Dermis blood vessel endothelial cell (primary cell): ENCODE results near the gene SLC6A18. TPM values are rescaled to one million over a fixed set of nuclear protein-coding genes. Genes with fewer than 3 reads are reported as not detected.

ENCODE experiments used
- DNase-seq: peaks from one replicate; pipeline ENCODE4 v3.0.0; 2010
- total RNA-seq: library from RNA; depleted of rRNA; stranded (reverse); fragments of >200 nt; gene quantifications from 2 replicates; pipeline ENCODE4 v1.2.3, GENCODE V29; 2014

Gene SLC6A18
- total RNA-seq, 1 donor from 2014 or later = not detected

DNA sequence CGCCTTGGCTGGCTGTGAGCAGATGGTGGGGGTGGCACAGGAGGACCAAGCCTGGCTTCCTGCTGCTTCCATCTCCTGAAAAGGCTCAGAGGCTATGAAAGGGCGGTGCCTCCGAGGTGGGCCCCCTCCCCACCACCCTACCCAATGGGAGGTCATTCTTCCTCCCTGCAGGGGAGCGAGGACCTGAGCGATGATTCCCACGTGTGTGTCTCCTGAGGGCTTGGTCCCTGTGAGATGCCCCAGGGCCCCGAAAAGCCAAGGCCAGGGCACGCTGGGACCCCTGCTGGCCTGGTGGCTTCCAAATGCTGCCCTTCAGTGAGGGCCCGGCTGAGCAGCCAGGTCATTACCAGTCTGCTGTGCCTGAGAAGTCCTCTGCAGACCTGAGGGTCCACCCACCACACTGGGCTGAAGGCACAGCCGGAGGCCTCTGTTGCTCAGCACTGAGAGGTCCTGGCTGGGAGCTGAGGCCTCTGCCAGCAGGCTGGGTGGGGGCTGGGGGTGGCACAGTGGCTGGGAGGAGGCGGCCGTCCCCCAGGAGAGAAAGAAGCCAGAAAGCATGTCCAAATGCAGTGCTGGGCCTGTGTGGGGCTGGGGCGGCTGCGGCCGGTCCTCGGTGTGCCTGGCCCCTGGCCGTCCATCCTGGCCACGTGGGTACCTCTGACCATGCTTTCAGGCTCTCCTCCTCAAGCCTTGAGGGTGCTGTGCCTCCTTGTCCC, 37.8 kb upstream of the SLC6A18 start:
- DNase-seq = no peak

DNA sequence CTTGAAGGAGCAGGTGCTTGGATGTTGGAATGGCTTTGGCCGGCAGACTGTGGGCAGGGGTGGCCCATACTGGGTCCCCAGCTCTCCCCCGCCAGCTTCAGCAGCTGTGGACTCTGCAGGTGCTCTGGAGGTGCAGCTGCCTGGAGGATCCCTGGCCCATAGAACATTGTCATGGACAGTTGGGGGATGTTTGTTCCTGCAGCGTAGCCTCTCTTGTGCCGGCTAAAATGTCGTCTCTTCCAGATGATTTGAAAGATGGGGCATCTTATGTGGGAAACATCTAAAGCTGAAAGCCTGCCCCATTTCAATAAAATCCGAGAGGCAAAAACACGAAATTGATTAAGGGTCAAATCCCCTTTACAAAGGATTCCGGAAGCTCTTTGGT, 37.2 kb upstream of the SLC6A18 start:
- no peak for DNase-seq

DNA sequence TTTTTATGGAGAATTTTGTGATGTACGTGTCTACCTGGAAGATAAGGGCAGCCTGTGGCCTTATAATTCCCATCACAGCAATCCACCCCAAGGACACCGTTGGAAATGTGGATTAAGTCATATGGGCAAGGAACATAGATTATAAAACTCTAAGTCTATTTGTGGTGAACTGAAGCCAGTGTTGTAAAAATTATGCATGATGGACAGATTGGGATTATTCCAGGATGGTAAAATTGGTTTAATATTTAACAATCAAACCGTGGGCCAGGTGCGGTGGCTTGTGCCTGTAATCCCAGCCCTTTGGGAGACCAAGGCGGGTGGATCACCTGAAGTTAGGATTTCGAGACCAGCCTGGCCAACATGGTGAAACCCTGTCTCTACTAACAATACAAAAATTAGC, 36.7 kb upstream of the SLC6A18 start:
- no peak for DNase-seq

DNA sequence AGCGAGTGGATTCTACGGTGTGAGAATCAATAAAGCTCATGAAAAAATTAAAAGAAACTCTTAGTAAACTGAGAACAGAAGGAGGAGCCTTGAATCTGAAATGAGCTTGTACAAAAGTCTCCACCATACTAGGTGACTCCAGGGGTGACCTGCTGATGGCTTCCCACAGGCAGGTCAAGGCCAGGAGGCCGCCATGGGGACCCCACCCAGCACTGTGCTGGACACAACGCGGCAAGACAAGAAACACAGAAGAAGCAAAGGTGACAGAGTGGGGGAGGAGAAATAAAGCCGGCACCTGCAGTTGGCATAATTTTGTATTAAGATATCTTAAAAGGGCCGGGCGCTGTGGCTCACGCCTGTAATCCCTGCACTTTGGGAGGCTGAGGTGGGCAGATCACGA, 35.9 kb upstream of the SLC6A18 start:
- no peak for DNase-seq

GRCh38 chr5:1190278-1190677, 34.9 kb upstream of the SLC6A18 start:
- DNase-seq = no peak

- no peak for DNase-seq
Observed at GRCh38 chr5:1190837-1191239, 34.3 kb upstream of the SLC6A18 start.

- DNase-seq = no peak
Observed at GRCh38 chr5:1192971-1193590, 32.1 kb upstream of the SLC6A18 start.

GRCh38 chr5:1193591-1193985, 31.6 kb upstream of the SLC6A18 start:
- no peak for DNase-seq

DNA sequence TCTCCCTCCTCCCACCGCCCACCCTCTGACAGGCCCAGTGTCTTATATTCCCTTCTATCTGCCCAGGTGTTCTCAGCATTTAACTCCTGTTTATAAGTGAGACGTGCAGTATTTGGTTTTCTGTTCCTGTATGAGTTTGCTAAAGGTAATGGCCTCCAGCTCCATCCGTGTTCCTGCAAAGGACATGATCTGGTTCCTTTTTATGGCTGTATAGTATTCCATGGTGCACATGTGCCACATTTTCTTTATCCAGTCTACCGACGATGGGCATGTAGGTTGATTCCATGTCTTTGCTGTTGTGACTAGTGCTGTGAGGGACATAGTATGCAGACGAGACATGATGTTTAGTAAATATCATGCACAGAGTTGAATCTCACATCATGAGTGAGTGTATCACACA, 30.8 kb upstream of the SLC6A18 start:
- no peak for DNase-seq

DNA sequence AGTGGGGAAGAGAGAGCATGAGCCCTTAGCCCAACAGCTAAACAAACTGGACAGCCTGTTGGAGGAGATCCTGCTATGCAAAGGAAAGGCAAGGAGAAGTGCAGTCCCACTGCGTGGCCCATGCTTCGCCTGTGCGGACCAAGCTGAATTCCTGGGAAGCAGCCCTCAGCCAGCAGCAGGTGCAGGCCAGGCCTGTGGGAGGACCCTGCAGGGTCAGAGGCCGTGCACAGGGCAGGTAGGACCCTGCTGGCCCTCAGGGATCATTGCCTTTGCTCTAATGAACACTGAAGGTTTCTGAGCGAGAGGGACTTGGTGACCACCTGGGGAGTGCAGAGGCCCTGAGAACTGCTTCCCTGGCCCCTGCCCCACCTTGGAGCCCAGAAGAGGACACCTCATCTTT, 29.7 kb upstream of the SLC6A18 start:
- no peak for DNase-seq

DNA sequence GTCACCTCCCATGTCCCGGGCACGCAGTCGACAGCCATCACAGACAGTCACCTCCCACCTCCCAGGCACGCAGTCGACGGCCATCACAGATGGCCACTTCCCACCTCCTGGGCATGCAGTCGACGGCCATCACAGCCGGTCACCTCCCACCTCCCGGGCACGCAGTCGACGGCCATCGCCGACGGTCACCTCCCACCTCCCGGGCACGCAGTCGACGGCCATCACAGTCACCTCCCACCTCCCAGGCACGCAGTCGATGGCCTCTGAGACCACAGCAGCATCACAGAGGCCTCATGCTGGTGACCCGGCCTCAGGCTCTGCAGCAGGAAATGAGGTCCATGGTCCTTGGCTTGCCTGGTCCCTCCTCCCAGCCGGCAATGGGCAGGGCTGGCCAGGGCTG, 29.3 kb upstream of the SLC6A18 start:
- DNase-seq = no peak

DNA sequence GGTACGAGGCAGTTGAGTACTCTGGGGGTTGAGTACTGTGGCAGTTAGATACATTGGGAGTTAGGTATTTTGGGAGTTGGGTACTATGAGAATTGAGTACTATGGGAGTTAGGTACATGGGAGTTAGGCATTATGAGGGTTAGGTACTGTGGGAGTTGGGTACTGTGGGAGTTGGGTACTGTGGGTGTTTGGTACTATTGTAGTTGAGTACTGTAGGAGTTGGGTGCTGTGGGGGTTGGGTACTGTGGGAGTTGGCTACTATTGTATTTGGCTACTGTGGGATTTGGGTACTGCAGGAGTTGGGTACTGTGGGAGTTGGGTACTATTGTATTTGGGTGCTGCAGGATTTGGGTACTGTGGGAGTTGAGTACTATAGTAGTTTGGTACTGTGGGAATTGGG, 28.6 kb upstream of the SLC6A18 start:
- no peak for DNase-seq

DNA sequence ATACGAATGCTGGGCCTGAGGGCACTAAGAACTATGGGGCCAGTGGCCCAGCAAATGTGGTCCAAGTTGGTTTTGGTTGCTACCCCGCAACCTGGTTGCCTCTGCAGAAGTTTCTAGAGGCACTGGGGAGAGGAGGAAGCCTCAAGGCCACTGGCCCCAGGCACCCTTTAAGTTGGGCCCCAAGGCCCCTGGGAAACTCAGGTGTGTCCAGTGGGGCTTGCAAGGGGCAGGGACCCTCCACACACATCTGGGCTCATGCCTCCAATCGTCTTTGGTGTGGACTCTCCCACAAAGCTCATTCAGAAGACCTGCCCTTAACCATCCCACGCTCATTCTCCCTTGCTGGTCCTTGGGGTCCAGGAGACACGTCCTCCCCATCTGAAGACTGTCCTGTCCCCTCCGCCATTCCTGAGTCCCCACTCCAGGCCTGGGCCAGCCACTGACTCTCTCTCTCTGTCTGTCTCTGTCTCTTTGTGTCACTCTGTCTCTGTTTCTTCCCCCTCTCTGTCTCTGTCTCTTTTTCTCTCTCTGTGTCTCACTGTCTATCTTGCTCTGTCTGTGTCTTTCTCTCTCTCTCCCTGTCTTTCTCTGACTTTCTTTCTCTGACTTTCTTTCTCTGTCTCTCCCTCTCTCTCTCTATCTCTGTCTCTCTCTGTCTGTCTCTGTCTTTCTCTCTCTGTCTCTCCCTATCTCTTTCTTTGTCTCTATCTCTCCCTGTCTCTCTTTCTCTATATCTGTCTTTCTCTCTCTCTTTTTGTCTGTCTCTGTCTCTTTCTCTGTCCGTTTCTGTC, 27.1 kb upstream of the SLC6A18 start:
- no peak for DNase-seq

DNA sequence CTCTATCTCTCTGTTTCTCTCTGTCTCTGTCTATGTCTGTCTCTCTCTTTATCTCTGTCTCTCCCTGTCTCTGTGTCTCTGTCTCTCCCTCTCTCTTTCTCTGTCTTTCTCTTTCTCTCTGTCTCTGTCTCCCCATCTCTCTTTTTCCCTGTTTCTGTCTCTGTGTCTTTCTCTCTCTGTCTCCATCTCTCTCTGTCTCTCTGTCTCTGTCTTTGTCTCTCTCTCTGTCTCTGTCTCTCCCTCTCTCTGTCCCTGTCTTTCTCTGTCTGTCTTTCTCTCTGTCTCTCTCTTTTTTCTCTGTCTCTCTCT, 25.9 kb upstream of the SLC6A18 start:
- DNase-seq = no peak

DNA sequence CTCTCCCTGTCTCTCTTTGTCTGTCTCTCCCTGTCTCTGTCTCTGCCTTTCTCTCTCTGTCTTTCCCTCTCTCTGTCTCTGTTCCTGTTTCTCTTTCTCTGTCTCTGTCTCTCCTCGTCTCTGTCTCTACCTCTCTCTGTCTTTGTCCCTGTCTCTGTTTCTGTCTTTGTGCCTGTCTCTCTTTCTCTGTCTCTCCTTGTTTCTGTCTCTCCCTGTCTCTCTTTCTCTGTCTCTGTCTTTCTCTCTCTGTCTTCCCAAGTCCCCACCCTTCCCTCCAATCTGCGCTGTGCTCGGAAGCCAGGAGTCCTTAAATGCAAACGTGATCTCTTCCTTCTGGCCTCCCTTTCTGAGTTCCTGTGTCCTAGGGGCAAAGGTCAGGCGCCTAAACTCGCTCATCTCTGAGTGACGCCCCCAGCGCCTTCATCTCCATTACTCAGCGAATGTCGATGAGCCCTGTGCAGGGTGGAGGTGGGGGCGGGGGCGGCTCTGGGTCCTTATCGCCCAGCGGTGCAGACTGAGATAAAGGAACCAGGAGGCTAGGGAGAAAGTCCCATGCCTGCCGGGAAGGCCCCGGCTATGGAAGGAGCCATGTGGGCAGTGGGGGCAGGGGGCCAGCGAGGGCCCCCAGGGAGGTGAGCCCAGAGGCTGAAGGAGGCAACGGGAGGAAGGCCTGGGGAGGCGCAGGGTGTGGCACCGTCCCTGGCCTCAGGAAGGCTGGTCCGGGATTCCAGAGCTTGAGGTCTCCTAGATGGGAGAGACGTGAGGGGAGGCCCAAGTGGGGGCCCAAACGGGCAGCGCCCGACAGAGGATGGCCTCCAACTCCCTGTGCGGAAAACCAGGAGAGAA, 25.3 kb upstream of the SLC6A18 start:
- no peak for DNase-seq

DNA sequence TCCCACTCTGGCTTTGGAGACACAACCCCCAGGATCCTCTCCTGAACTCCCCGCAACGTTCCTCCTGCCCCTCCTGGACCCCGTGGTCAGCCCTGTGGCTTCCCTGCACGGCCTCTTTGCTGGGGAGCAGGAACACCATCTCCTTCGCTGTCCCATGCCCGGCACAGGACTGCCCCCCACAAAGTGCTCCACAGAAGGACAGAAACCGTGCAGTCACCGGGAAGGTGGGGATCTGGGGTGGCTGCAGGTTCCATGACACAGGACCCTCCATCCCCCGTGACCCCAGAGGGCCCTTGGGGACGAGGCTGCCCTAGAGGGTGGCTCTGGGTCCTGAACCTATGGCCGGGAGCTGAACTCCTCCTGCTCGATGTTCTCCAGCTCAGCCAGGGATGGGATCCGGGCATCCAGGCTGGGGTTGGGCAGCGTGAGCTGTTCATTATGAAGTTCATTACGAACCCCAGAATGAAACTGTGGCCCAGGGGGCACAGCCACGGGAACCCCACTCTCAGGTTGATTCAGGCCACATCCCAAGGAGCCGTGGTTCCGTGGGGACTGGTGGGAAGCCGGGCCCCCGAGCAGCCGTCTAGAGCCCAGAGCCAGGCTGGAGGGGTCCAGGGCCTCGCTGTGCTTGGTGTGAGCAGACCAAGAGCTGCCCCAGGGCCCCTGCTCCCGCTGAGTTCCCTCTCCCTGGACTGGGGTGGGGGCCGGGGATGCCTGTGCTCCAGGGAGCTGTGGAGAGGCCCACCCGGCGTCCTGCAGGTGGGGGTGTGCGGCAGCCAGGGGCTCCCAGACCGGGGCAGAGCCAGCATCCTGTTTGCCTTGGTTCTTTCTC, 24.5 kb upstream of the SLC6A18 start:
- no peak for DNase-seq

DNA sequence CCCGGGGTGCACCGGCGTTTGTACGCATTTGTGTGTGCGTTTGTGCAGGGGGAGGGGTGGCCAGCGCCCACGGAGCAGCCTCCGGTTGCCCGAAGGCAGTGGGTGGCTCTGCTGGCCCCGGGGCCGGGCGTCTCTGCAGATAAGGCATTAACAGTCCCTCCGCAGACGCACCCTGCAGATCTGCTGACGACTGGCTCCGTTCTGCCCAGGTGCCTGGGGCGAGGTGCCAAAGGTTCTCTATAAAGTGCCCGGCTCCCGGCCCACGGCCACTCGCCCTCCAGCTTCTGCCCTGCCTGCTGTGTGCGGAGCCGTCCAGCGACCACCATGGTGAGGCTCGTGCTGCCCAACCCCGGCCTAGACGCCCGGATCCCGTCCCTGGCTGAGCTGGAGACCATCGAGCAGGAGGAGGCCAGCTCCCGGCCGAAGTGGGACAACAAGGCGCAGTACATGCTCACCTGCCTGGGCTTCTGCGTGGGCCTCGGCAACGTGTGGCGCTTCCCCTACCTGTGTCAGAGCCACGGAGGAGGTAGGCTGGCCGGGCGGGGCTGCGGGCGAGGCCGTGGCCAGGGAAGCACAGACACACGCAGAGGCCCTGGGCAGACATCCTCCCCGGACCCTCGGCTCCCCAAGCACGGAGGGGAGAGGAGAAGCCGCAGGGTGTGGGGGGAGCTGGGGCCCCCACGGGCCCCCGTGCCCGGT, 23.7 kb upstream of the SLC6A18 start, which contains the start of gene SLC6A19:
Gene SLC6A19, plus strand, starts transcription at position 269 of the 699 bp plus-strand sequence. Its CDS starts 56 bp downstream, at position 325.
- DNase-seq = no peak

GRCh38 chr5:1202026-1202797, 23.0 kb upstream of the SLC6A18 start:
- DNase-seq = no peak

DNA sequence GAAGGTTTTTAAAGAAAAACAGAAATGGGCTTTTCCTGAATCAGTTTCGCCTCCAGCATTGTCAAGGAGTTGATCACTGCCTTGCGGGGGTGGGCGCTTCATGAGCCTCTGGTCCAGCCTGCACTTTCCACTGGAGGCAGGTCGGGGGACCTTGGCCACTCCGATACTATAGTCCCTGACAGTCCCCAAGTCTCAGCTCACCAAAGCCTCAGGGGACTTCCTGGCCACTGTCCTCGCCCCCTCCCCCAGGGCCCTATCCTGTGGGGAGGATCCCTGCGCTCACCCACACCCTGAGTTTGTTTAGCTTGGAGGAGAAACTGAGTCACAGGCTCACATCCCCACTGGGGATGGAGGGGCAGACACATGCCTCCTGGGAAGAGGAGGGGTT, 22.4 kb upstream of the SLC6A18 start:
- no peak for DNase-seq

- no peak for DNase-seq
Observed at GRCh38 chr5:1203311-1203967, 21.7 kb upstream of the SLC6A18 start.
